H1 (cell line): ENCODE measurements around the gene CHST8. TPM values are rescaled to one million over a fixed set of nuclear protein-coding genes. Genes with fewer than 3 reads are reported as not detected.

Source experiments
- CTCF ChIA-PET: fragments of 300-600 bp; sonication (Branson Sonifier 250); formaldehyde crosslinking; loops from one replicate; lab custom pipeline; 2021; ENCODE audit not compliant: partially characterized antibody; lab: Charles Lee
- POLR2A ChIA-PET: fragments of 300-600 bp; sonication (Branson Sonifier 250); formaldehyde crosslinking; loops from one replicate; lab custom pipeline; 2021; ENCODE audit warnings: inconsistent platforms; ENCODE audit not compliant: partially characterized antibody; lab: Charles Lee
- DNase-seq, 2 experiments: peaks; one replicate each; pipeline versions ENCODE4 v3.0.0 to v3.0.0-alpha.2; 2010 to 2022; ENCODE audit warnings: low spot score in 2 of 2, low read depth in 1 of 2, mixed read lengths in 1 of 2
- FAIRE-seq: peaks from 2 replicates; lab custom pipeline; 2011; peaks lifted over from hg19 to GRCh38; lab: Jason Lieb, UNC
- H2AFZ ChIP-seq: 2 replicates; pipeline ENCODE4 v1.8.1; 2012; ENCODE audit warnings: low read length, inconsistent platforms
- H2AK5ac ChIP-seq: 2 replicates; pipeline ENCODE4 v1.6.1; 2013; ENCODE audit warnings: low read depth, low read length
- H2BK120ac ChIP-seq: replicated peaks from 2 replicates; pipeline ENCODE3; 2013; ENCODE audit warnings: low read depth, low read length, inconsistent platforms
- H2BK12ac ChIP-seq: 2 replicates; pipeline ENCODE4 v1.6.1; 2013; ENCODE audit warnings: low read depth, low read length
- H2BK15ac ChIP-seq: 2 replicates; pipeline ENCODE4 v1.6.1; 2013; ENCODE audit warnings: low read length
- H2BK20ac ChIP-seq: 2 replicates; pipeline ENCODE4 v1.6.1; 2013; ENCODE audit warnings: low read length
- H2BK5ac ChIP-seq: 2 replicates; pipeline ENCODE4 v1.6.1; 2013; ENCODE audit warnings: low read depth, low read length
- H3K14ac ChIP-seq: 2 replicates; pipeline ENCODE4 v1.6.1; 2013; ENCODE audit warnings: inconsistent platforms; ENCODE audit not compliant: insufficient read length
- H3K18ac ChIP-seq: 2 replicates; pipeline ENCODE4 v1.6.1; 2013; ENCODE audit warnings: low read length; ENCODE audit errors: extremely low read depth
- H3K23ac ChIP-seq: 2 replicates; pipeline ENCODE4 v1.6.1; 2013; ENCODE audit warnings: inconsistent platforms; ENCODE audit not compliant: insufficient read length
- H3K23me2 ChIP-seq: 2 replicates; pipeline ENCODE4 v1.6.1; 2013; ENCODE audit warnings: low read depth, low read length
- H3K27ac ChIP-seq: 2 replicates; pipeline ENCODE4 v1.6.1; 2011; ENCODE audit warnings: low read depth, low read length, inconsistent platforms
- H3K27me3 ChIP-seq, 4 experiments: replicated peaks in 1 of 4; 1 replicate in 1 of 4; 2 replicates in 3 of 4; pipeline versions ENCODE4 v1.6.1 to v1.8.1; 2011 to 2013; ENCODE audit warnings: low read length in 3 of 4, mild to moderate bottlenecking in 3 of 4, inconsistent platforms in 2 of 4, mixed read lengths in 2 of 4, moderate library complexity in 1 of 4; ENCODE audit not compliant: control insufficient read depth in 3 of 4, insufficient read depth in 3 of 4; ENCODE audit errors: extremely low read depth in 1 of 4
- H3K36me3 ChIP-seq, 4 experiments: 2 replicates each; pipeline versions ENCODE4 v1.6.1 to v1.8.1; 2011 to 2013; ENCODE audit warnings: mild to moderate bottlenecking in 4 of 4, low read length in 3 of 4, moderate library complexity in 2 of 4, control low read depth in 1 of 4, inconsistent platforms in 1 of 4; ENCODE audit not compliant: insufficient read depth in 4 of 4, control insufficient read depth in 2 of 4
- H3K4ac ChIP-seq: replicated peaks from 2 replicates; pipeline ENCODE3; 2013; ENCODE audit warnings: low read length, low read depth, mixed read lengths, inconsistent platforms; ENCODE audit not compliant: insufficient read length
- H3K4me1 ChIP-seq, 4 experiments: replicated peaks in 1 of 4; 1 replicate in 1 of 4; 2 replicates in 3 of 4; pipeline versions ENCODE4 v1.6.1 to v1.8.1; 2011 to 2013; ENCODE audit warnings: low read length in 3 of 4, inconsistent platforms in 2 of 4, mixed read lengths in 1 of 4; ENCODE audit not compliant: insufficient read depth in 4 of 4, control insufficient read depth in 3 of 4
- H3K4me2 ChIP-seq, 2 experiments: 2 replicates each; pipeline versions ENCODE4 v1.6.1 to v1.8.1; 2011 to 2013; ENCODE audit warnings: low read depth in 2 of 2, low read length in 2 of 2, control low read depth in 1 of 2, inconsistent platforms in 1 of 2, mild to moderate bottlenecking in 1 of 2; ENCODE audit not compliant: insufficient read depth in 1 of 2
- H3K4me3 ChIP-seq, 4 experiments: fragments of 200-600, 300-600 bp in 1 of 4; sonication (generic), shearing (Covaris generic), sonication (Bioruptor Twin) in 1 of 4; 2 replicates each; pipeline versions ENCODE4 v1.5.1 to v1.8.1; 2011 to 2016; ENCODE audit warnings: low read length in 4 of 4, low read depth in 3 of 4, control low read depth in 2 of 4, inconsistent platforms in 2 of 4, mild to moderate bottlenecking in 2 of 4, mixed read lengths in 1 of 4, moderate library complexity in 1 of 4; ENCODE audit not compliant: insufficient read depth in 2 of 4; ENCODE audit errors: extremely low read depth in 1 of 4
- H3K56ac ChIP-seq: replicated peaks from 2 replicates; pipeline ENCODE3; 2013; ENCODE audit warnings: low read depth, mild to moderate bottlenecking, mixed read lengths, low read length, inconsistent platforms; ENCODE audit not compliant: insufficient read length
- H3K79me1 ChIP-seq: 2 replicates; pipeline ENCODE4 v1.6.1; 2013; ENCODE audit warnings: low read depth, low read length, control low read depth
- H3K79me2 ChIP-seq, 2 experiments: 2 replicates each; pipeline versions ENCODE4 v1.6.1 to v1.8.1; 2012 to 2013; ENCODE audit warnings: low read length in 2 of 2, mild to moderate bottlenecking in 2 of 2, inconsistent platforms in 1 of 2; ENCODE audit not compliant: insufficient read depth in 2 of 2, control insufficient read depth in 1 of 2
- H3K9ac ChIP-seq, 4 experiments: replicated peaks in 1 of 4; 1 replicate in 1 of 4; 2 replicates in 3 of 4; pipeline versions ENCODE4 v1.6.1 to v1.8.1; 2011 to 2013; ENCODE audit warnings: low read depth in 3 of 4, low read length in 3 of 4, control low read depth in 2 of 4, mild to moderate bottlenecking in 2 of 4, moderate library complexity in 2 of 4, inconsistent platforms in 1 of 4; ENCODE audit errors: extremely low read depth in 1 of 4
- H3K9me3 ChIP-seq, 2 experiments: 2 replicates each; pipeline versions ENCODE4 v1.6.1 to v1.8.1; 2012 to 2013; ENCODE audit warnings: mild to moderate bottlenecking in 2 of 2, moderate library complexity in 2 of 2, control low read depth in 1 of 2, inconsistent platforms in 1 of 2, low read depth in 1 of 2, low read length in 1 of 2, mixed read lengths in 1 of 2; ENCODE audit not compliant: insufficient read depth in 2 of 2
- H4K20me1 ChIP-seq, 2 experiments: replicated peaks in 1 of 2; 2 replicates each; pipeline versions ENCODE3 to v1.8.1; 2011 to 2013; ENCODE audit warnings: inconsistent platforms in 2 of 2, low read length in 2 of 2, mild to moderate bottlenecking in 1 of 2; ENCODE audit not compliant: insufficient read depth in 2 of 2, control insufficient read depth in 1 of 2
- H4K5ac ChIP-seq: 2 replicates; pipeline ENCODE4 v1.6.1; 2013; ENCODE audit warnings: low read length, low read depth, mixed read lengths, inconsistent platforms; ENCODE audit not compliant: insufficient read length
- H4K8ac ChIP-seq: 2 replicates; pipeline ENCODE4 v1.8.0; 2013; ENCODE audit warnings: mild to moderate bottlenecking, moderate library complexity, low read length, inconsistent platforms; ENCODE audit not compliant: insufficient read depth; ENCODE audit errors: extremely low read depth
- H4K91ac ChIP-seq: replicated peaks from 2 replicates; pipeline ENCODE3; 2013; ENCODE audit warnings: low read length, mixed read lengths, inconsistent platforms; ENCODE audit not compliant: insufficient read length
- BCL11A ChIP-seq, 2 experiments: IDR thresholded peaks; one replicate each; pipeline ENCODE4 v1.6.1; 2011; ENCODE audit warnings: low read depth in 2 of 2, low read length in 2 of 2, mild to moderate bottlenecking in 2 of 2
- FOSL1 ChIP-seq: IDR thresholded peaks from 2 replicates; pipeline ENCODE4 v1.6.1; 2011; ENCODE audit warnings: mild to moderate bottlenecking, low read depth, low read length, moderate library complexity; ENCODE audit not compliant: insufficient read depth
- KDM4A ChIP-seq: IDR thresholded peaks from one replicate; pipeline ENCODE4 v1.7.1; 2012; ENCODE audit warnings: low read depth, mild to moderate bottlenecking, moderate library complexity, low read length, inconsistent platforms; ENCODE audit not compliant: severe bottlenecking
- MAFK ChIP-seq: IDR thresholded peaks from 2 replicates; pipeline ENCODE4 v1.6.1; 2012; ENCODE audit warnings: low read depth, mild to moderate bottlenecking, improper control_type of control experiment, low read length
- NANOG ChIP-seq: IDR thresholded peaks from 2 replicates; pipeline ENCODE4 v1.6.1; 2011; ENCODE audit warnings: low read length, low read depth, mild to moderate bottlenecking, inconsistent platforms; ENCODE audit not compliant: insufficient read depth, poor library complexity, severe bottlenecking
- POLR2AphosphoS5 ChIP-seq: IDR thresholded peaks from 2 replicates; pipeline ENCODE4 v1.6.1; 2011; ENCODE audit warnings: low read depth, low read length
- RBBP5 ChIP-seq: IDR thresholded peaks from 2 replicates; pipeline ENCODE4 v1.7.1; 2012; ENCODE audit warnings: low read depth, mild to moderate bottlenecking, inconsistent platforms, low read length, moderate library complexity, borderline replicate concordance
- RFX5 ChIP-seq: IDR thresholded peaks from 2 replicates; pipeline ENCODE4 v1.6.1; 2011; ENCODE audit warnings: low read depth, low read length, improper control_type of control experiment, borderline replicate concordance
- SIN3A ChIP-seq, 2 experiments: IDR thresholded peaks in 1 of 2; conservative IDR thresholded peaks in 1 of 2; 2 replicates each; pipeline ENCODE4 v1.6.1; 2011 to 2012; ENCODE audit warnings: low read length in 2 of 2, improper control_type of control experiment in 1 of 2, low read depth in 1 of 2, mild to moderate bottlenecking in 1 of 2
- TCF12 ChIP-seq: IDR thresholded peaks from 2 replicates; pipeline ENCODE4 v1.6.1; 2011; ENCODE audit warnings: low read depth, mild to moderate bottlenecking, low read length
- WGBS, 2 experiments: shearing (Covaris generic) in 1 of 2; methylation state at CpG; one replicate each; pipeline versions ENCODE4 v1.1.6 to v1.1.7; 2013 to 2015; ENCODE audit warnings: low lambda C conversion rate in 2 of 2, mixed read lengths in 2 of 2, inconsistent platforms in 1 of 2, low coverage in 1 of 2, missing lambda C conversion rate in 1 of 2; ENCODE audit not compliant: insufficient replicate concordance in 2 of 2, insufficient coverage in 1 of 2, insufficient read length in 1 of 2; ENCODE audit errors: extremely low coverage in 1 of 2, missing lambda C conversion rate in 1 of 2; 5-methylcytosine and 5-hydroxymethylcytosine counted together
- polyA plus RNA-seq, 7 experiments: library from polyadenylated mRNA; depleted of rRNA in 3 of 7; stranded (reverse) in 5 of 7; unstranded in 2 of 7; fragments of >200 nt in 5 of 7; fragments of 200-250 nt in 2 of 7; gene quantifications; 1 replicate in 5 of 7; 2 replicates in 1 of 7; 4 replicates in 1 of 7; pipeline versions ENCODE4 v1.2.1 to v1.2.3, GENCODE V29; 2011 to 2013; ENCODE audit warnings: missing spikeins in 2 of 7, mixed read lengths in 2 of 7
- total RNA-seq: library from RNA; stranded (reverse); fragmentation: NEBNext Ultra II Directional; extraction: Animal tissue kit (Norgen Biotek cat#: 25700); gene quantifications from 2 replicates; pipeline ENCODE4 v1.2.1, GENCODE V29; 2021

The CHST8 gene
- total and polyA plus RNA-seq, 2 of the 8 experiments (the other 6 are each of a cell fraction or from before 2014, with no cell fraction given): 10.8 to 28.2 TPM

DNA sequence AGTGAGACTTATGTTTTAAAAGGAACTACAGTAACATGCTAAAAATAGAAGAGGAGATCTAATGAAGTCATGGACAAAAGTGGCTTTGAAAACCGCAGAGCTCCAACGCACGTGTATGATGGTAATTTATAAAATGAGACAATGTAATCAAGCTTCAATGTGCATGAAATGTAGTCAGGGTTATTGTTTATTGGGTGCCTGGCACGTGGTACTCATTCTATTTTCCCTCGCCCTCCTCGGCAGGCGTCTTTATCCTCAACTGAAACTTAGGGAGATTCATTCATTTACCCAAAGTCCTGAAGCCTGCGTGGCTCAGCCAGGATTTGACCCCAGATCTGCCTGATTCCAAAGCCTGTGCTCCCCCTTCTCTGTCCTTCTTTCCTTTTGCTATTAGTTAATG, 79.8 kb downstream of the CHST8 start:
- Histone ChIP-seq H3K14ac (no peak overlapping the region), H2BK12ac (no peak overlapping the region), H3K23me2 (no peaks in the 10 kb centered on the region), H3K79me1 (no peaks in the 10 kb centered on the region; the same call in none of the 2 replicates), H3K23ac (no peak overlapping the region), H4K8ac (no peak overlapping the region), H3K27ac (no peak overlapping the region), H2AFZ (no peak overlapping the region), H3K56ac (no peak overlapping the region), H3K9ac (no peak overlapping the region), H3K36me3 (no peaks in the 10 kb centered on the region), H3K79me2 (no peaks in the 10 kb centered on the region), H3K9me3 (no peaks in the 10 kb centered on the region), H2BK20ac (no peak overlapping the region), H2AK5ac (no peak overlapping the region), H4K20me1 (peaks cover 0 to 3% of the 10 kb centered on the region in 2 experiments), H2BK5ac (no peak overlapping the region), H2BK120ac (no peak overlapping the region), H3K27me3 (no peaks in the 10 kb centered on the region), H4K91ac (no peak overlapping the region), H3K4me1 (peaks cover 0 to 8% (median 3%) of the 10 kb centered on the region in 4 experiments; a peak in 6 of 7 replicates), H2BK15ac (no peak overlapping the region), H3K4ac (no peak overlapping the region), H3K18ac (no peak overlapping the region), H3K4me3 (no peak overlapping the region), H4K5ac (no peak overlapping the region), H3K4me2 (no peak overlapping the region)
- WGBS, 2 experiments: 86% methylated on average over 8 of the region's 8 CpGs; no CpG with 5 or more reads in 1 of the 2 experiments
- FAIRE-seq (no peak), DNase-seq (no peak)
- ChIA-PET CTCF (interaction anchor here (0.5 to 1.3 kb wide), 2 partner anchors 271 to 541 kb away, joined by 3 read pairs; no protein-coding TSS in a partner anchor), POLR2A (no interaction called here)
- TF ChIP-seq KDM4A: no peak
- no peak for TF ChIP-seq SIN3A (conservative IDR thresholded peaks at IDR 0.05 in 1 of 2, IDR thresholded peaks at IDR 0.05 in 1 of 2; ENCODE audit: low read depth in 1 of 2, low read length in 2 of 2)
- TF ChIP-seq RBBP5: no peak
- TF ChIP-seq FOSL1: no peak
- no peak for TF ChIP-seq RFX5
- TF ChIP-seq MAFK: no peak
- no peak for TF ChIP-seq NANOG
- TF ChIP-seq BCL11A (IDR thresholded peaks at IDR 0.05; ENCODE audit: low read depth in 2 of 2, low read length in 2 of 2): no peak
- TF ChIP-seq TCF12: no peak
- TF ChIP-seq POLR2AphosphoS5: no peak
